T follicular helper cell (primary cell): Measurements from ENCODE around the gene TRIM40.
"Not testable (repeated sequence)": the region's sequence is repeated elsewhere in the genome, so short reads cannot be mapped to it uniquely, and the experiment has no call there.

ENCODE experiments used
- DNase-seq: peaks from one replicate; pipeline ENCODE4 v3.0.0-alpha.2; 2020; ENCODE audit warnings: low read depth

TRIM40 gene

GRCh38 chr6:30113003-30113759 lies 22.8 kb upstream of the TRIM40 start, which contains the start of gene TRIM31:
TRIM31 (minus strand) TSS chr6:30113090; CDS start chr6:30112805, 285 bp downstream.
- no peak for DNase-seq

DNA sequence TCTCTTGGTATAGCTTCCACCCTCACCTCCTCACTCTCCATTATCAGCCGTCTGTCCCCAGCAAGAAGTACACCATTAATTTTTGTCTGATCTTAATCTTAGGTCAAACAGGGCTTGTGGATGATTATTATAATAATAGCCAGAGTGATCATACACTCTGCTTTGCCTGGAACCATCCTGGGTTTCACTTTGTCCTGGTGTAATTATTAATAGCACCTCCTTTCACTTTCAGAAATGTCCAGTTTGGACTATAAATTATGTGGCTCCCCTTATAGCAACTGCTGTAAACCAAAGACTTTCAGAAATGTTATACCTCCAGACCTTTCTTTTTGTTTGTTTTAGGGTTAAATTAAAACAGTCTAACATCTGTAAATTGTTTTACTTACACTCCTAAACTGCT lies 22.1 kb upstream of the TRIM40 start:
- DNase-seq, result no peak

- DNase-seq, result no peak
Observed at GRCh38 chr6:30116724-30117123, 19.2 kb upstream of the TRIM40 start.

DNA sequence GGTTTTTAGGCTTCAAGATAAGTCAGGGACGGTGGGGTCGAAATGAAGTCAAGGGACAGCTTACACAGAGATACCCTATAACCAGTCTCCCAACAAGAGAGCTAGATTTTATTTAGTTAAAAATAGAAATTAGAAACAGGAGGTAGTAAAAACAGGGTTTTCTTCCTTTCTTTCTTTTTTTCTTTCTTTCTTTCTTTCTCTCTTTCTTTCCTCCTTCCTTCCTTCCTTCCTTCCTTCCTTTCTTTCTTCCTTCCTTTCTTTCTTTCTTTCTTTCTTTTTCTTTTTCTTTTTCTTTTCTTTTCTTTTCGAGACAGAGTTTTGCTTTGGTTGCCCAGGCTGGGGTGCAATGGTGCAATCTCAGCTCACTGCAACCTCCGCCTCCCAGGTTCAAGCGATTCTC lies 17.2 kb upstream of the TRIM40 start:
- DNase-seq, result not testable (repeated sequence)

- no peak for DNase-seq
Observed at GRCh38 chr6:30121446-30122366, 14.2 kb upstream of the TRIM40 start.

DNA sequence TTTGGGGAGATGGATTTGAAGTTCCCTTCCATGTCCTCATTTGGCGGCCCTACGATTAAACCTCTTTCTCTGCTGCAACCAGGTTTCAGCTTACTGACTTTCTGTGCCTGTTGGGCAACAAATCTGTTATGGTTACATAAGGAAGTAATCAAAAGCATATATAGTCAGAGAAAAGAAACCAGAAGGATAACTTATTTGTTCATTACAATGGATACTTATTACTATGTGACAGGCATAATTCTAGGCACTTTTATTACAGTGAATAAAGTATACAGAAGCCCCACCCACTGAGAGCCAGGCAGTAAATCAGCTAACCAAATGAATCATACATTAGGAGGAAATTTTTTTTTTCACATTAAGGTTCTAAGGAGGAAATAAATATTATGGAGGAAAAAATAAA lies 13.4 kb upstream of the TRIM40 start:
- no peak for DNase-seq

GRCh38 chr6:30127238-30128093 lies 8.5 kb upstream of the TRIM40 start:
- DNase-seq, result no peak

DNA sequence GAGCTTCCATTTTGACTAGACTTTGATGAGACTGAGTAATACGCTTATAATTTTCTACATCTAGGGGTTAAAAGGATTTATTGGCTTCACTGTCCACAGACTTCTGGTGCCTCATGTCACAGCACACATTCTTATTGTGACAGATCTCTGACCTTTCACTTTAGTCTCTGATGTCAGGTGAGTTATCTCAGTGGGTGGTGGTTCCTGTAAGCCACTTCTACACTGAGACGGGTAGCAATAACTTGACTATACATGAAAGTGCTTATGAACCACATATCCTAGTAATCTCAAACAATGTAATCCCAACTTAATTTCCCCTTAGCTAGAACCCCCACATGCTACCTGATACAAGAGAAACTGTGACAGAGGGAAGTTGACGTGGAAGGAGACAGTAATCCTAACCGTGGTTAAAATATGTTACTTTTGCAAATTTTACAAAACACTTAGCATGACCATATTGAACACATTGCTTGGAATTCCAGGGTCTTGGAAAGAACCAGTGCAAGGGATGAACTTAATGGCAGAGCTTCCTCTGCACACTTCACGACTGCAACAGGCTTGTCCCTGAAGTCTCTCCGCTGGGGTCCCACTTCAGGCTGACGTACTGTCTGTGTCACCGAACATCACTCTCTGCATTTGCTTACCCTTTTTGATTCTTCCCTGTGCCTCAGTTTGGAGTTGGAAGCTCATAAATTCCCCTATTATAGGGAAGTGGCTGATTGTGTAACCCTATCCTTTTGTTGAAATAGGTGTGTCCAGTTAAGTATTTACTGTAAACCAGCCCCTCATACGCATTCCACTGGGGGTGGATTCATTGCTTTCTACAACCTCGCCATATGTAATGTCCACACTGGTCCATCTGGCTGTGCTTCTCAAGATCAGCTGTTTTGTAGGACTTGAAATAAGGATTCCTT lies 6.4 kb upstream of the TRIM40 start:
- no peak for DNase-seq

DNA sequence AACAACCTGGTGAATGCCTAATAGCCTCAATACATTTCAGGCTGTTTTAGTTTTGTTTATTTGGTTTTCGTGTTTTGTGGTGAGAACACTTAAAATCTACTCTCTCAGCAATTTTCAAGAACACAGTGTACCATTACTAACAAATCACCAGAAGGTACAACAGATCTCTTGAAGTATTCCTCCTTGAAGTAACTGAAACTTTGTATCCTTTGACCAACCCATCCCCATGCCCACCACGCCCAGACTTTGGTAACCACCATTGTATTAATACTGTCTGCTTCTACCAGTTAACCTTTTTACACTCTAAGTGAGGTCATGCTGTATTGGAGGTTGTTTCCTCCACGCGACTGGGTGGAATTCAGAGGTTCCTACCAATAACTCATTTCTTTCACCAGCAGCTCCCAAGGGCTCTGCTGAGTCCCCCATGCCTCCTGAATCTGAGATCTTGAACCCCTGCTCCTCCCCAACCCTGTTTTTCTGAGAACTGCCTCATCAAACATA lies 5.7 kb upstream of the TRIM40 start:
- DNase-seq, result no peak

DNA sequence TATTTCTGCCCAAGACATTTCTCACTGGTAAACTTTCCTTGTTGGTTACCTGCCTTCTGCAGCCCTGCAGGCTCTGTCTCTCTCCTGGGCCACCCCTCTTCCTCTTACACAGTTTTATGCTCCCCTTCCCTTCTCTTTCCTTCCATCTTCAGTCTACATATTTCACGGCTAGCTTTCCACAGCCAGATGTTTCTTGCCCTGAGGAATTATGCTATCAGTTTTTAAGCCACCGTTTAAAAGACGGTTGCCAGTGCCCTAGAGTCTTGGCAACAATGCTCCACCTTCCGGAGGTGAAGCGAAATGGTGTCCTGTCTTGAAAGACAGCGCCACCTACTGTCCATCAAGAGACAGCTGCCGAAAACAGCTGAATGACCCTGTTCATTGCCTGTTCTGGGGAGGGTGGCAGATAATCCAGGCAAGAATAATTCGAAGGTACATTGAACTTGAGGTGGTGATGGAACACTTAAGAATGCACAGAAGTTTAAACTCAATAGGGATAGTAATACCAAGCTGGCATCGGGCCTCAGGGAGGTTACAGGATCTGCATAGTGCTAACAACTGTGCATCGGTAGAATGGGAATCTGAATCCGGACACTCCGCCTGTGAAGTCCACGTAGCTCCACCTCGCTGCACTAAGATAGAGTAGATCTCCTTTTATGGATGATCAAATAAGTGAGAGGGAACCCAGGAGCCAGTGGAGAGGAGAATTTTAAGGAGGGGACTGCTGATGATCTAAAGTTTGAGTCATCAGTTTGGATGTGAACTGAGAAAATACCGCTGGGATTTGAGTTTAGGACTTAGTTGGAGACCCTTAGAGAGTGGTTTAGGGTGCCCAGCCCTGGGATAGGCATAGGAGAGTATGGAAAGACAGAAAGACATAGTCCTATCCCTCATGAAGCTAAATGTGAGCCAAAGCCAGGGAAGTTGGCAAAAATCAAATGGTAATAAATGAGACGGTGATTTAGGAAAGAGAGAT lies 4.8 kb upstream of the TRIM40 start:
- DNase-seq, result peak; percentile 58

GRCh38 chr6:30131947-30132497 lies 3.9 kb upstream of the TRIM40 start:
- DNase-seq, result no peak

GRCh38 chr6:30135147-30135546 lies 793 bp upstream of the TRIM40 start:
- no peak for DNase-seq

GRCh38 chr6:30136570-30137286 lies 788 bp downstream of the TRIM40 start:
- no peak for DNase-seq

DNA sequence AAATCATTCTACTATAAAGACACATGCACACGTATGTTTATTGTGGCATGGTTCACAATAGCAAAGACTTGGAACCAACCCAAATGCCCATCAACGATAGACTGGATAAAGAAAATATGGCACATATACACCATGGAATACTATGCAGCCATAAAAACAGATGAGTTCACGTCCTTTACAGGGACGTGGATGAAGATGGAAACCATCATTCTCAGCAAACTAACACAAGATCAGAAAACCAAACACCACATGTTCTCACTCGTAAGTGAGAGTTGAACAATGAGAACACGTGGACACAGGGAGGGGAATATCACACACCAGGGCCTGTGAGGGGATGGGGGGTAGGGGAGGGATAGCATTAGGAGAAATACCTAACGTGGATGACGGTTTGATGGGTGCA lies 4.3 kb downstream of the TRIM40 start:
- not testable (repeated sequence) for DNase-seq

DNA sequence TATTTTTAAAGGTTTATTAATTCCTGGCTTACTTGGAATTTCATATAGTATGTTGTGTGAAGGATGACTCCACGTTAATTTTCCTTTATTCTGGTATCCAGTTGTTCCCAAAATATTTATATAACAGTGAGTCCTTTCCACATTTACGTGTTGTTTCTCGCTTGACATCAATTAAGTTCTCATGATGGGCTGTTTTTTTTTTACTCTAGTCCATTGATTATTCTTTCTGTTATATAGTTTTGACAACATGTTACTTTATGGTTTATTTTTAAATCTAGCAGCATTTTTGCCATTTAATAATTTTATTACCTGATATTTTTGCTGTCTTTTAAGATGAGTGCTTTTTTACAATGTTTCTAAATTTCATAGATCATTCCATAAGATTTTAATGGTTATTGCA lies 6.7 kb downstream of the TRIM40 start:
- no peak for DNase-seq

- DNase-seq, result no peak
Observed at GRCh38 chr6:30143780-30144179, 7.8 kb downstream of the TRIM40 start.

GRCh38 chr6:30144811-30145210 lies 8.9 kb downstream of the TRIM40 start:
- no peak for DNase-seq

DNA sequence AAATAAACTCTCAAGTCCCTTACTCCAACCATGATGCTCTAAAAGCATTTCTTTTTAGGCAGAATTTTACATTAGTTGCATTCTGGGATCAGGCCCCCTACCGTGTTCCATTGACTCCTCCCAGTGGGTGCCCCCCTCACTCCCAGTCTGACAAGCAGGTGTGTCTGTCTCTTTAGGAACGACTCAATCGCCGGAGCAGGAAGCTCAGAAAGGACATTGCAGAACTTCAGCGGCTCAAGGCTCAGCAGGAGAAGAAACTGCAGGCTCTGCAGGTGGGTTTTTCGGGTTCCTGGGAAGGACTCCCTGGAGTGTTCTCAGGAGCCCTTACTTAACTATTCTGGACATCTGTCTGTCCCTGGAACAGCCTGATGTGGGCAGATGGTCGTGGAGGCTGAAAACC lies 9.9 kb downstream of the TRIM40 start:
- no peak for DNase-seq

DNA sequence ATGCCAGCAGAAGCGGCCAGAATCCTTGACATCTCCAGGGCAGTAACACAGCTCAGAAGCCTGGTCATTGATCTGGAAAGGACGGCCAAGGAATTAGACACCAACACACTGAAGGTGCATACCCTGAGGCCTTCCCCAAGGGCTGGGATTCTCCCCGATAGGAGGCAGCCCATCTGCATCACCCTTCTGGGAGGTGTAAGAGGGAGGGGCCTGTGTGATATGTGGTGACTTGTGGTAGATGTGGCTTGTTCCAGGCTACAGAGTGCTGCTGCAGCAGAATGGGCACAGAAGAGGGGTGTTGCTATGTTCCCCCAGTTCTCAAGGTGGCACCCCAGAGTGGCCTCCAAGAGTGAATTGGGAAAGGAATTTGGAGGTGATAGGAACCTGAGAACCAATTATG lies 11.2 kb downstream of the TRIM40 start:
- DNase-seq, result no peak
